Activated CD4-positive, alpha-beta T cell treated with anti-CD3 and anti-CD28 coated beads for 36 hours (primary cell): ENCODE data around the gene APOBEC3A. TPM values are rescaled to one million over a fixed set of nuclear protein-coding genes. Genes with fewer than 3 reads are reported as not detected.
"Not testable (repeated sequence)": the region's sequence is repeated elsewhere in the genome, so short reads cannot be mapped to it uniquely, and the experiment has no call there.

Experiments
- ATAC-seq: fragments of 200-7000 bp; cut with Tn5 transposase; one replicate; pipeline ENCODE4 v1.10.0; 2021; ENCODE audit warnings: mild to moderate bottlenecking, moderate library complexity
- CTCF ChIA-PET: fragments of 350-600 bp; sonication (Branson Sonifier 250); formaldehyde crosslinking; loops from one replicate; lab custom pipeline; 2021; ENCODE audit warnings: antibody characterized with exemption; lab: Charles Lee
- POLR2A ChIA-PET: fragments of 350-600 bp; sonication (Branson Sonifier 250); formaldehyde crosslinking; loops from one replicate; lab custom pipeline; 2021; ENCODE audit warnings: antibody characterized with exemption, inconsistent platforms; lab: Charles Lee
- DNase-seq: peaks from one replicate; pipeline ENCODE4 v3.0.0-alpha.2; 2020
- H3K27ac Mint-ChIP-seq: one replicate; pipeline ENCODE4 v1.8.0; 2021; ENCODE audit warnings: mixed read lengths
- H3K27me3 Mint-ChIP-seq: one replicate; pipeline ENCODE4 v1.8.0; 2021; ENCODE audit warnings: mixed read lengths
- H3K36me3 Mint-ChIP-seq: one replicate; pipeline ENCODE4 v1.8.0; 2021; ENCODE audit warnings: low read depth, mixed read lengths
- H3K4me1 Mint-ChIP-seq: one replicate; pipeline ENCODE4 v1.8.0; 2021; ENCODE audit warnings: mixed read lengths
- H3K4me3 Mint-ChIP-seq: one replicate; pipeline ENCODE4 v1.8.0; 2021; ENCODE audit warnings: mild to moderate bottlenecking, moderate library complexity, mixed read lengths
- H3K9me3 Mint-ChIP-seq: one replicate; pipeline ENCODE4 v1.8.0; 2021; ENCODE audit warnings: low read depth, mixed read lengths
- intact Hi-C, 2 experiments: fragments of 100-400 bp; cut with DNase I in 1 of 2; cut with micrococcal nuclease in 1 of 2; formaldehyde crosslinking; loops; one replicate each; pipeline versions ENCODE4 v1.14.2 to v1.15.1; 2022 to 2024; cut with DNase I, micrococcal nuclease
- total RNA-seq, 2 experiments: library from RNA; stranded (reverse); gene quantifications; one replicate each; pipeline ENCODE4 v1.2.3, GENCODE V29; 2021

The APOBEC3A gene
- total RNA-seq, 2 experiments from 2014 or later, result not detected

DNA sequence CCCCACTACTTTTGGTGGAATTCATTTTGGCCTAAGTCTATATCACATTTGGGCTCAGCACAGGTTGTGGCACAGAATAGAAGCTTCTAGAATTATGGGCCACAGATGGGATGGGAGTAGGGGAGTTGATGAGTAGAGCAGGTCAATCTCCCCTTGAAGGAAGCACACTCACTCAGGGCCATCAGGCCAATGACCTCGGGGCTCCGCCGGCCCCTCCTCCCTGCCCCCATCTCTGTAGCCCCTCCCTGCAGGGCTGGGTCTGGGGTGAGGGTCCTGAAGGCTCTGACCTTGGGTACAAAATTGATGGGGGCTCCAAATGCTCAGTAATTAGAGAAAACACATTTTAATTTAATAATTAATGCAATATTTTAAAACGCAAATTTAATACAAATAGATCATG, 3.3 kb downstream of the APOBEC3A start:
- intact Hi-C loops, H3K27ac Mint-ChIP-seq, H3K27me3 Mint-ChIP-seq, H3K4me3 Mint-ChIP-seq, CTCF ChIA-PET, H3K4me1 Mint-ChIP-seq, POLR2A ChIA-PET, H3K9me3 Mint-ChIP-seq, DNase-seq, ATAC-seq, H3K36me3 Mint-ChIP-seq: not testable (repeated sequence)

DNA sequence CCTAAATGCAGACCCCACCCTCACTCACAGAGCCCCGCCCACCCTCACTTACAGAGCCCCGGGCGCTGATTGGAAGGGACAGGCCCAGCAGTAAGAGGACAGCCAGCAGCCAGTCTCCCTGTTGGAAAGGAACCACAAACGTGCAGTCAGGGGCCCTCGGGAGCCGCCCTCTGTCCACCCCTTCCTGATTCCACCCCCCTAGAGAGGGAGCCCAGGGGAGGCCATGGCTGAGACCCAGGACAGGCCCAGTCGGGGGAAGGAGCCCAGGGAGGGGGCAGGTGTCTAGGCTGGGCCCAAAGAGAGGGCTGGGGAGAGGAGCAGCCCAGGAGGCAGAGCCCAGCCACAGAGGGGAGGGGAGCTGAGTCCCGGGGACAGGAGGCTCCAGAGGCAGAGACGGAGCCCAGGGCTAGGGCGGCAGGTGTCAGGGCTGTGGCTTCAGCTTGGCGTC, 5.9 kb downstream of the APOBEC3A start:
- DNase-seq, H3K9me3 Mint-ChIP-seq, intact Hi-C loops, H3K27ac Mint-ChIP-seq, H3K36me3 Mint-ChIP-seq, H3K4me1 Mint-ChIP-seq, CTCF ChIA-PET, POLR2A ChIA-PET, H3K27me3 Mint-ChIP-seq, H3K4me3 Mint-ChIP-seq: not testable (repeated sequence)
- ATAC-seq, result peak; percentile 34

DNA sequence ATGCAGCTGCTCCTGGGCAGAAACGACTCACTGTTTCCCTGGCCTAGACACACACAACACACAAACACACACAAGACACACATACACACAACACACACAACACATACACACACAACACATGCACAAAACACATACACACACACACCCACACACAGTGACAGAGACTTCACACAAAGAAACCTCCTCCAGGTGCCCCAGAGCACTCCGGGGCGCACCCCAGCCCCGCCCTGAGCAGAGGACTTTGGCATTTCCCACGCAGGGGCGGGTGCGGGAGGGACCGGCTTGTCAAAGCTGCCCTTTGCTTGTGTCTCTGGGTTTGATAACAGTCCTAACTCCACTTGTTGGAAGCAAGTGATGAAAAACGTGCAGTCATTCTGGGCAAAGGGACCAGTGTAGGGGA, 6.5 kb downstream of the APOBEC3A start:
- Mint-ChIP-seq H3K4me3 (no peak overlapping the region), H3K27me3 (peaks cover 2% of the 10 kb centered on the region), H3K4me1 (peaks cover 4% of the 10 kb centered on the region), H3K27ac (peak overlapping the region; percentile 11), H3K9me3 (no peaks in the 10 kb centered on the region), H3K36me3 (no peaks in the 10 kb centered on the region)
- intact Hi-C loops, result no loop called here
- ChIA-PET POLR2A (no interaction called here), CTCF (no interaction called here)
- no peak for DNase-seq
- peak; percentile 37 for ATAC-seq

DNA sequence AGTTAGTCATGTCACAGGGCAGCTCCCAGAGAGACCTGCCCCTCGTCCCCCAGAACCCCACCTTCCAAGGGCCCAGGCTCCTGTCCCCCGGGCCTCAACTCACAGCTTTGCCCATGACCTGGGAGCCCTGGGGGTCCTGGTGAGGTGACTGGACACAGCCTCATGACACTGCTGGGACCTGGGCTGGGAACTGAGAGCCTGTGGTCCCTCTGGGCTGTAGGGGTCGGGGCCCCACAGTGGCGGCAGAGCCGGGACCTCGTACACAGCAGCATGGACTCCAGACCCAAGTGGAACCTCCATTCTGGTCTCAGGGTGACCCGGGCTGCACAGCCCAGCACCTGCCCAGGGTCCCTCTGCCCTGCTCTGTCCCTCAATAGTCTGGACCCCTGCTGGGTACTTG, 6.9 kb downstream of the APOBEC3A start:
- CTCF ChIA-PET, result no interaction called here
- no peak overlapping the region for H3K4me3 Mint-ChIP-seq
- H3K4me1 Mint-ChIP-seq, result peaks cover 4% of the 10 kb centered on the region
- intact Hi-C loops, result no loop called here
- H3K36me3 Mint-ChIP-seq, result no peaks in the 10 kb centered on the region
- peaks cover 5% of the 10 kb centered on the region for H3K27me3 Mint-ChIP-seq
- ATAC-seq (no peak), DNase-seq (no peak)
- H3K9me3 Mint-ChIP-seq, result no peaks in the 10 kb centered on the region
- no peak overlapping the region for H3K27ac Mint-ChIP-seq
- POLR2A ChIA-PET, result no interaction called here

DNA sequence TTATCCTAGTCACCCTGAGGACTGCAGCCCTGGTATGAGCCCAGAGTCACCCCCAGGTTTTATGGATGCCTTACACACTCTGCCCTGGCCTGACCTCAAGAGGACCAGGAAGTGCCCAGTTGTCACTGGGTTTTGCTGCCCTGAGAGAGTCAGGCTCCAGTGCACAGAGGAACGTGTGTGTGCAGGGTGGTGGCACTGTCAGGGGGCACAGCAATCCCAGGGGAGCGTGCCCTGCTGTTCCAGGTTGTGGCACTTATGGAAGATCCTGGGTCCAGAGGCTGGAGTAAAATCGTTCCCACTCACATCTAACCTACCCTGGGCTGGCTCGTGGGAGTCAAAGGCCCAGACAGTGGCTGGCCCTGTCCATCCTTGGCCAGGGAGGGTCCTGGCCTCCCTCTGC, 7.6 kb downstream of the APOBEC3A start:
- ChIA-PET POLR2A (no interaction called here), CTCF (no interaction called here)
- Mint-ChIP-seq H3K27ac (no peak overlapping the region), H3K27me3 (peaks cover 5% of the 10 kb centered on the region), H3K4me1 (peaks cover 4% of the 10 kb centered on the region), H3K9me3 (no peaks in the 10 kb centered on the region), H3K36me3 (no peaks in the 10 kb centered on the region), H3K4me3 (no peak overlapping the region)
- ATAC-seq, result no peak
- DNase-seq, result no peak
- intact Hi-C loops, result no loop called here

DNA sequence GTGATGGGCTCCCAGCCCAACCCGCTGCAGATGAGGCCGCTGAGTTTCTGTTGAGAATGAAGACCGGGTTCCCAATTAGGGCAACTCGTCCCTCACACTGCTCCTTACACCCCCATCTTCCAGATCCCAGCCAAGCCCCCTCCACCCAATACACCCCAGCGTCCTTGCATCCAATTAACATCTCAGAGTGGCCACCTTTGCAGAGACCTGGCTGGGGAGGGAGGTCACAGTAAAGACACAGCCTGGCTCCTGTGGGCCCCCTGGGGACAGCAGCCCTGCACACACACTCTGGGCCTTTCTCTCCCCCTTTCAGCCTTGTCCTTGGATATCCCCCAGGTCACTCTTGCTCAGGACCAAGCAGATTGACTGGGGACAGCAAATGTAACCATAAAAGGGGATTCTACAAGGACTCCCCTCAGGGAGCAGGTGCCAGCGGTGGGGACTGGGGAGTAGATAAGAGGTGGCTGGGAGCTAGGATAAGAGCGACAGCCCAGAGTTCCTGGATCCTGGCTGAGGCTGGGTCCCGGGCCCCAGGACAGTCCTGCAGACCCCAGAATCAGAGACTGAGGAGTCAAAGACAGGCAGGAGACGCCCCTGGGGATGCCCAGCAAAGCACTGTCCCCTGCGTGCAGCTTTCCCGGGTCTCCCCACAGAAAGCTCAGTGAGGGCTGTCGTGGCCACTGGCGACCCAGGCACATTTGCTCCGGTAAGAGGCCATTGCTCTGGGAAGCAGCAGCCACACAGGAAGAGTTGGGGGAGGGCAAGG, 8.4 kb downstream of the APOBEC3A start:
- ATAC-seq (no peak), DNase-seq (no peak)
- no peak overlapping the region for H3K27ac Mint-ChIP-seq
- CTCF ChIA-PET, result interaction anchor here (0.7 to 1.0 kb wide), 2 partner anchors 16 to 36 kb away, joined by 4 read pairs; partner anchors contain the start of gene APOBEC3B
- no peak overlapping the region for H3K4me3 Mint-ChIP-seq
- intact Hi-C loops, result no loop called here
- peaks cover 9% of the 10 kb centered on the region for H3K27me3 Mint-ChIP-seq
- H3K9me3 Mint-ChIP-seq, result no peaks in the 10 kb centered on the region
- POLR2A ChIA-PET, result no interaction called here
- H3K4me1 Mint-ChIP-seq, result peaks cover 4% of the 10 kb centered on the region
- no peaks in the 10 kb centered on the region for H3K36me3 Mint-ChIP-seq

DNA sequence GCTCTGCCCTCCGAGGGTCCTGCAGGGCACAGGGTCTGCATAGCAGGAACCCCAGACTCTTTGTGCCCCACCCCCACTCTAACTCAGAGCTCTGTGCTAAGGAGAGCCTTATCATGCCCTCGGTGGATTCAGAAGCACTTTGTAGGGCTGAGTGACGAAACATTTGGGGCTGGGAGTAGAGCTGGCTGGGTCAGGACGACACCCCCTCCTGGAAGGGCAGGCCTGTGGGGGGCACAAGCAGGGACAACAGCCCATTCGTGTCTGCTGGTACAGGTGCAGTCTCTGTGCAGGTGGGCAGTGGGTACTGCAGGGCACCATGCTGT, 8.9 kb downstream of the APOBEC3A start:
- H3K27me3 Mint-ChIP-seq, result peaks cover 10% of the 10 kb centered on the region
- intact Hi-C loops, result no loop called here
- DNase-seq, result no peak
- H3K4me3 Mint-ChIP-seq, result no peak overlapping the region
- H3K9me3 Mint-ChIP-seq, result no peaks in the 10 kb centered on the region
- no peak for ATAC-seq
- no peak overlapping the region for H3K27ac Mint-ChIP-seq
- CTCF ChIA-PET, result interaction anchor here (0.6 to 1.0 kb wide), 4 partner anchors 16 to 37 kb away, joined by 3 to 4 read pairs (median 4); partner anchors contain the start of gene APOBEC3B
- peaks cover 4% of the 10 kb centered on the region for H3K4me1 Mint-ChIP-seq
- no peaks in the 10 kb centered on the region for H3K36me3 Mint-ChIP-seq
- POLR2A ChIA-PET, result no interaction called here

DNA sequence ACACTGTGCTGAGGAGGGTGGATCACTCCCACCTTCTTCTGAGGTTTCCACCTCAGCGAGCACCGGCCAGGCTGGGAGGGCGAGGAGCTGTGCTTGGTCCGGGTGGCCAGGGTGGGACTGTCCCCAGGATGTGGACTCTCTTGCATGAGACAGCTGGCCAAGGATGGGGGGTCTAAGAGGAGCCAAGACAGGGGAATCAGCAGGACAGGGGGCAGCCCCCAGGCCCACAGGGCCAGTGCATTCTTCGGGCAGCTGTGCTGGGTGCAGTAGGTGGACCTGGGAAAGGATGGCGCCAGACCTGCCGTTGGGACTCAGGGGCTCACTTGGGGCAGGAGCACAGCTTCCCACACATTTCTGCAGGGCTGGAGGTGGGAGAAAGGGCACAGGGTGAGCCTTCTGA, 9.5 kb downstream of the APOBEC3A start:
- Mint-ChIP-seq H3K4me3 (no peak overlapping the region), H3K4me1 (peaks cover 4% of the 10 kb centered on the region), H3K36me3 (no peaks in the 10 kb centered on the region), H3K27ac (no peak overlapping the region), H3K27me3 (peaks cover 10% of the 10 kb centered on the region), H3K9me3 (no peaks in the 10 kb centered on the region)
- ATAC-seq, result no peak
- no peak for DNase-seq
- intact Hi-C loops, result no loop called here
- CTCF ChIA-PET, result interaction anchor here (0.6 to 1.0 kb wide), 2 partner anchors 18 to 36 kb away, joined by 3 read pairs; no protein-coding TSS in a partner anchor
- POLR2A ChIA-PET, result no interaction called here

DNA sequence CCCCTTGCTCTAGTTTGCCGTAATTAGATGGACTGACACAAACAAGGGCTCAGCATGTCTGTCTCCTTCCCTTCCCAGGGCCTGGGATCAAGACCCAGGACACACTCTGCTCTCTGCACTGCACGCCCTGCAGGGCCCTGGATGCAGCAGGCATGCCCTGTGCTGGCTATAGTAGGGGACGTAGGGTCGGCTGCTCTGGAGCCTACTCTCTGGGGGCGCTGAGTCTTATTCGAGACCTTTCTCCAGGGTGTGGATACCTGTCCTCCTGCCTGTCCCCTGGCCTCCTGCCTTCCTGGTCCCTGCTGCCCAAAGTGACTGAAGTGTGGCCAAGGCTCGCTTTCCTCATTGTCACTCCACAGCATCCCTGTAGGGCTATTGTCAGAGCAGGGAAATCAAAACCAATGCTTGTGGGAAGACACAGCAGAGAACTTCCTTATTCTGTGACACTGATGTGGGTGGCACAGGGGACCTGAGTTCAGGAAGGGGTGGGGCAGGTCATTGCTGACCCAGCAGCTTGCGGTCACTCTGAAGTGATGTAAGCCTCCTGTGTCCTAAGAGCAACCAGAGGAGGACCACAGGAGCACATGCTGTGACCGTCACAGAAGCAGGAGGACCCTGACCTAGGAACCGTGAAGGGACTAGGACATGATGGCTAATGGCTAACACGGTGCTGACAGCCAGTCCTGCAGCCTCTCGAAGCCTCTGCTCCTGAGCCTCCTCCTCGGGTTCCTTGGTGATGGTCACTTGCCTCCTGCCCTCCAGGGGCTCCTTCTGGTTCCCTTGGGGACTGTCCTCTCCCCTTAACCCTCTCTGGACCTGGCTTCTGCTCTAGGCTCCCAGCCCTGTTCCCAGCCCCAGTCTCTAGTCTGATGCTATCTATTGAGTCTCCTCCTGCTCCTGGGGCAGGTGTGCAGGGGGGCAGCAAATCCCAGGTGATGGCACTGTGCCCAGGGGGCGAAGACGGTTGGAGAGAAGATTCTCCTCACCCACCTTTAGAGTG, 10.3 kb downstream of the APOBEC3A start:
- peaks cover 10% of the 10 kb centered on the region for H3K27me3 Mint-ChIP-seq
- CTCF ChIA-PET, result interaction anchor here (1.0 to 1.2 kb wide), 2 partner anchors 17 to 131 kb away, joined by 3 read pairs; no protein-coding TSS in a partner anchor
- H3K4me3 Mint-ChIP-seq, result no peak overlapping the region
- ATAC-seq (no peak), DNase-seq (no peak)
- POLR2A ChIA-PET, result no interaction called here
- H3K36me3 Mint-ChIP-seq, result no peaks in the 10 kb centered on the region
- H3K27ac Mint-ChIP-seq, result no peak overlapping the region
- H3K9me3 Mint-ChIP-seq, result no peaks in the 10 kb centered on the region
- intact Hi-C loops, result no loop called here
- H3K4me1 Mint-ChIP-seq, result peaks cover 4% of the 10 kb centered on the region

DNA sequence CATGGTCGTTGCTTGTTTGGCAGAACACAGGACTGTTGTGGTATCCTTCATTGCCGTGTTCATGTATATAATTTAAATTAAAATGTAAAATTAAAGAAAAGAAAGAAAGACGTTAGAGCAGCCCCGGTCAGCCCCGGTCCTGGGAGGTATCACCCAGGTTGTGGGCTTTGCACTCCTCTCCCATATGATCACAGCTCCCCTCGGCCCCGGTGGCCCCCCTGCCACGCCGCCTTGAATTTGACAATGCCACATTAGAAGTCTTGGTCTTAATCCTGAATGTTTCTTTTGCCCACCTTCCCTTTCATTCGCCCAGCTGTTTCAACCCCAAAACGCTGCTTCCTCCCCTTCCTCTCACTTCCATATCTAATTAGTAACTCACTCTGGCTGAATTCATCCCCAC, 11.4 kb downstream of the APOBEC3A start:
- ATAC-seq (no peak), DNase-seq (no peak)
- intact Hi-C loops, result no loop called here
- H3K27ac Mint-ChIP-seq, result no peak overlapping the region
- peaks cover 4% of the 10 kb centered on the region for H3K4me1 Mint-ChIP-seq
- no peak overlapping the region for H3K4me3 Mint-ChIP-seq
- CTCF ChIA-PET, result interaction anchor here (1.0 to 2.6 kb wide), 3 partner anchors 11 to 130 kb away, joined by 3 to 10 read pairs (median 3); no protein-coding TSS in a partner anchor
- H3K36me3 Mint-ChIP-seq, result no peaks in the 10 kb centered on the region
- H3K27me3 Mint-ChIP-seq, result peaks cover 10% of the 10 kb centered on the region
- POLR2A ChIA-PET, result no interaction called here
- H3K9me3 Mint-ChIP-seq, result no peaks in the 10 kb centered on the region

DNA sequence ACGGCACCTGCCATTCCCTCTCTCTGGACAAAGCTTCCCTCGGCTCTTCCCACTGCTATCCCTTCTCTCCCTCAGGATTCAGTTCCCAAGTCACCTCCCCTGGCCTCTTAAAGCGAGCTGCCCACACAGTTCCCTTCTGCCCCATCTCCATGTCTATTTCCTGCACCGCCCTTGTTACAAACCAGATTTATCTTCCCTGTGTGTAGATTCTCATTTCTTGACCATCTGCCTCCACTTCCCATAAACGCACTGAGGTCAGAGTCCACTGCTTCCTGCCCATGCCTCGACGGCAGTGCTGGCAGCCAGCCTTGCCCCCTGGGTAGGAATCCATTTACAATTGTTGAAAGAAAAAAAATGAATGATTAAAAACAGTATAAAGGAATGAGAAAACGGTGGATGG, 13.1 kb downstream of the APOBEC3A start:
- ChIA-PET POLR2A (interaction anchor here (1.3 kb wide), 1 partner anchor 17 kb away, joined by 3 read pairs; no protein-coding TSS in a partner anchor), CTCF (interaction anchor here (0.6 to 2.6 kb wide), 6 partner anchors 9 to 164 kb away, joined by 3 to 10 read pairs (median 3); no protein-coding TSS in a partner anchor)
- Mint-ChIP-seq H3K27ac (no peak overlapping the region), H3K9me3 (no peaks in the 10 kb centered on the region), H3K27me3 (peaks cover 10% of the 10 kb centered on the region), H3K36me3 (no peaks in the 10 kb centered on the region), H3K4me1 (peaks cover 2% of the 10 kb centered on the region), H3K4me3 (no peak overlapping the region)
- DNase-seq, result no peak
- intact Hi-C loops, result no loop called here
- no peak for ATAC-seq
